ENCODE measurements around the gene AMPH. TPM values are rescaled to one million over a fixed set of nuclear protein-coding genes. Genes with fewer than 3 reads are reported as not detected.
A peak's percentile ranks its signal among the peaks of the same experiment; 100 is the strongest.

The AMPH gene
- total and polyA plus RNA-seq, 2 donors (not counting 1 experiment from before 2014, with no cell fraction given) = 2.4 to 3.6 TPM

DNA sequence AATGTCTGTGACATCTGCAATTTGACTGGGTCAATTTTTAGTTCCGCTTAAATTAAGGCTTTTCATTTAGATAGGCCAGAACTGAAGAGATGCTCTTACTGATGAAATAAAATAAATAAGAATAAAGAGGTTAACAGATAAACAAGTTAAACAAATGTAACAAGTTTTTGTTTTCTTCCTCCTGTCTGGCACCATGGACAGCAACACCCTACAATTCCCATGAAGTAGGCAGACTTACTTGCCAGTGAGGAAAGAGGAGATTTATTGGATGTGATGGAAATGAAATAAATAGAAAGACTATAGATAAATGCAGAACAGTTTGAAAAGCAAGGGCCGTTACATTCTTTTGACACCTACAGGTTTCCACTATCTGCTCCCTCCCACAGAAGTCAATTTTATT is 118.5 kb downstream of the AMPH start:
- Histone ChIP-seq H3K27ac (ENCODE audit: insufficient read depth, low read length) (no peak overlapping the region), H3K9me3 (ENCODE audit: control insufficient read depth, insufficient read depth, low read depth, low read length) (no peaks in the 10 kb centered on the region), H4K20me1 (ENCODE audit: control insufficient read depth, extremely low read depth, insufficient read depth, low read length) (no peaks in the 10 kb centered on the region), H3K27me3 (ENCODE audit: control insufficient read depth, insufficient read depth, low read length) (no peaks in the 10 kb centered on the region), H2AFZ (ENCODE audit: low read length) (no peak overlapping the region), H3K4me3 (replicated peaks in 1 of 4; ENCODE audit: control extremely low read depth in 1 of 4, insufficient read depth in 1 of 4, low read depth in 3 of 4, low read length in 4 of 4) (no peak overlapping the region), H3K4me2 (ENCODE audit: extremely low read depth, insufficient read depth, low read length) (no peak overlapping the region), H3K9ac (ENCODE audit: insufficient read depth, low read length) (no peak overlapping the region), H3K4me1 (ENCODE audit: control insufficient read depth, extremely low read depth, insufficient read depth, low read length) (no peaks in the 10 kb centered on the region), H3K79me2 (ENCODE audit: control insufficient read depth, insufficient read depth, low read length) (no peaks in the 10 kb centered on the region), H3K36me3 (ENCODE audit: control insufficient read depth, insufficient read depth, low read length) (no peaks in the 10 kb centered on the region)
- TF ChIP-seq, protein P1, sequence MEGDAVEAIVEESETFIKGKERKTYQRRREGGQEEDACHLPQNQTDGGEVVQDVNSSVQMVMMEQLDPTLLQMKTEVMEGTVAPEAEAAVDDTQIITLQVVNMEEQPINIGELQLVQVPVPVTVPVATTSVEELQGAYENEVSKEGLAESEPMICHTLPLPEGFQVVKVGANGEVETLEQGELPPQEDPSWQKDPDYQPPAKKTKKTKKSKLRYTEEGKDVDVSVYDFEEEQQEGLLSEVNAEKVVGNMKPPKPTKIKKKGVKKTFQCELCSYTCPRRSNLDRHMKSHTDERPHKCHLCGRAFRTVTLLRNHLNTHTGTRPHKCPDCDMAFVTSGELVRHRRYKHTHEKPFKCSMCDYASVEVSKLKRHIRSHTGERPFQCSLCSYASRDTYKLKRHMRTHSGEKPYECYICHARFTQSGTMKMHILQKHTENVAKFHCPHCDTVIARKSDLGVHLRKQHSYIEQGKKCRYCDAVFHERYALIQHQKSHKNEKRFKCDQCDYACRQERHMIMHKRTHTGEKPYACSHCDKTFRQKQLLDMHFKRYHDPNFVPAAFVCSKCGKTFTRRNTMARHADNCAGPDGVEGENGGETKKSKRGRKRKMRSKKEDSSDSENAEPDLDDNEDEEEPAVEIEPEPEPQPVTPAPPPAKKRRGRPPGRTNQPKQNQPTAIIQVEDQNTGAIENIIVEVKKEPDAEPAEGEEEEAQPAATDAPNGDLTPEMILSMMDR (conservative IDR thresholded peaks at IDR 0.05 in 1 of 2, IDR thresholded peaks at IDR 0.05 in 1 of 2; ENCODE audit: low read depth in 1 of 2, low read length in 2 of 2) = no peak
- no peak for TF ChIP-seq EZH2 (IDR thresholded peaks at IDR 0.05; ENCODE audit: low read length, missing control alignments)
- DNase-seq (ENCODE audit: low read depth in 2 of 2) = peak; percentile 6 to 34

DNA sequence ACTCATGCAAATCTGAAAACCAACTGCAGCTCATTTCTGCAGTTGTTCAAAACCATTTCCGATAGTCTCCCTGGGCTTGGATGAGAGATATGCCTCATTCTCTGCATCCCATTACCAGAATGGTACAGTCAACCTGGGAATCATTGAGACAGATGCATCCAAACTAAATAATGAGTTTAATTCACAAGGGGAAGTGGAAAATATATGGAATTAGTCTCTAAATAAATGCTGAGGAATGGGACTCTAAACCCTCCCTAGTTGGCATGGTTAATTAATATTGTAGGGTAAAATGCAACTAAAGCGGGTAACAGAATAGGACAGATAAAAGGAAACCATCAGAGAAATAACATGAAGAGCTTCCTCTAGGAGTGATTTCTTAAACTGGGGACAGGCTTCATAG is 118.9 kb downstream of the AMPH start:
- no peak overlapping the region for H3K4me3 ChIP-seq (replicated peaks in 1 of 4; ENCODE audit: control extremely low read depth in 1 of 4, insufficient read depth in 1 of 4, low read depth in 3 of 4, low read length in 4 of 4)
- H3K79me2 ChIP-seq (ENCODE audit: control insufficient read depth, insufficient read depth, low read length) = no peaks in the 10 kb centered on the region
- H3K4me1 ChIP-seq (ENCODE audit: control insufficient read depth, extremely low read depth, insufficient read depth, low read length) = no peaks in the 10 kb centered on the region
- H3K9me3 ChIP-seq (ENCODE audit: control insufficient read depth, insufficient read depth, low read depth, low read length) = no peaks in the 10 kb centered on the region
- H2AFZ ChIP-seq (ENCODE audit: low read length) = no peak overlapping the region
- TF ChIP-seq EZH2 (IDR thresholded peaks at IDR 0.05; ENCODE audit: low read length, missing control alignments) = no peak
- TF ChIP-seq, protein P1 (conservative IDR thresholded peaks at IDR 0.05 in 1 of 2, IDR thresholded peaks at IDR 0.05 in 1 of 2; ENCODE audit: low read depth in 1 of 2, low read length in 2 of 2) = no peak
- DNase-seq (ENCODE audit: low read depth in 2 of 2) = no peak
- no peak overlapping the region for H3K4me2 ChIP-seq (ENCODE audit: extremely low read depth, insufficient read depth, low read length)
- no peaks in the 10 kb centered on the region for H3K36me3 ChIP-seq (ENCODE audit: control insufficient read depth, insufficient read depth, low read length)
- no peaks in the 10 kb centered on the region for H3K27me3 ChIP-seq (ENCODE audit: control insufficient read depth, insufficient read depth, low read length)
- H4K20me1 ChIP-seq (ENCODE audit: control insufficient read depth, extremely low read depth, insufficient read depth, low read length) = no peaks in the 10 kb centered on the region
- no peak overlapping the region for H3K27ac ChIP-seq (ENCODE audit: insufficient read depth, low read length)
- no peak overlapping the region for H3K9ac ChIP-seq (ENCODE audit: insufficient read depth, low read length)

DNA sequence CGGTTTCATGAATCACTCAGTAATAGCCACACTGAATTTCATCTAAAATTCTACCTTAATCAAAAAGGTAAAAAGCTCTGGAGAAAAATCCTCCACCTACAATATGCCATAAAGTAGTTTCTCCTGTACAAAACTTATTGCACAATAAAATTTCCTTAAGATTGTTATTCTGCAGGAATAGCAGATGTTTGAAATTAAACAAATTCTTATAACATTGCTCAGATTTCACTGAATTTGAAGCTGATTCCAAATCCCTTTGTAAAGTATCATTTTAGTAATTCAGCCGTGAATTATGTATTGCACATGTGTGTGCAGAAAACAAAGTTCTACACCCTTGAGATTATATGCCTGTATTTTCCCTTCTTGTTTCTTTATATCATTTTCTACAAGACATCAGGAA is 123.8 kb downstream of the AMPH start:
- Histone ChIP-seq H3K79me2 (ENCODE audit: control insufficient read depth, insufficient read depth, low read length) (no peaks in the 10 kb centered on the region), H3K36me3 (ENCODE audit: control insufficient read depth, insufficient read depth, low read length) (no peaks in the 10 kb centered on the region), H3K9ac (ENCODE audit: insufficient read depth, low read length) (no peak overlapping the region), H4K20me1 (ENCODE audit: control insufficient read depth, extremely low read depth, insufficient read depth, low read length) (no peaks in the 10 kb centered on the region), H3K4me2 (ENCODE audit: extremely low read depth, insufficient read depth, low read length) (no peak overlapping the region), H2AFZ (ENCODE audit: low read length) (no peak overlapping the region), H3K4me3 (replicated peaks in 1 of 4; ENCODE audit: control extremely low read depth in 1 of 4, insufficient read depth in 1 of 4, low read depth in 3 of 4, low read length in 4 of 4) (no peak overlapping the region), H3K27me3 (ENCODE audit: control insufficient read depth, insufficient read depth, low read length) (no peaks in the 10 kb centered on the region), H3K9me3 (ENCODE audit: control insufficient read depth, insufficient read depth, low read depth, low read length) (no peaks in the 10 kb centered on the region), H3K27ac (ENCODE audit: insufficient read depth, low read length) (no peak overlapping the region), H3K4me1 (ENCODE audit: control insufficient read depth, extremely low read depth, insufficient read depth, low read length) (no peaks in the 10 kb centered on the region)
- peak; percentile 3 to 29 for DNase-seq (ENCODE audit: low read depth in 2 of 2)
- no peak for TF ChIP-seq EZH2 (IDR thresholded peaks at IDR 0.05; ENCODE audit: low read length, missing control alignments)
- TF ChIP-seq, protein P1 (conservative IDR thresholded peaks at IDR 0.05 in 1 of 2, IDR thresholded peaks at IDR 0.05 in 1 of 2; ENCODE audit: low read depth in 1 of 2, low read length in 2 of 2) = no peak
